Activated CD8-positive, alpha-beta memory T cell treated with anti-CD3 and anti-CD28 coated beads, Interleukin-2, amount 50 U/mL, for 48 hours (primary cell): Measurements from ENCODE around the gene ICA1L.

Experiments used
- DNase-seq: peaks from one replicate; pipeline ENCODE4 v3.0.0-alpha.2; 2020

ICA1L gene

GRCh38 chr2:202723746-202724145 lies 147.8 kb downstream of the ICA1L start:
- DNase-seq: no peak
